H1 (cell line): ENCODE measurements around the gene SERPINH1. TPM values are rescaled to one million over a fixed set of nuclear protein-coding genes. Genes with fewer than 3 reads are reported as not detected.

Experiments
- CTBP2 ChIP-seq: IDR thresholded peaks from 2 replicates; pipeline ENCODE4 v1.7.0; 2011; ENCODE audit warnings: borderline replicate concordance, mild to moderate bottlenecking, moderate library complexity, mixed read lengths, low read length; ENCODE audit not compliant: insufficient read depth, insufficient read length
- FOSL1 ChIP-seq: IDR thresholded peaks from 2 replicates; pipeline ENCODE4 v1.6.1; 2011; ENCODE audit warnings: mild to moderate bottlenecking, low read depth, low read length, moderate library complexity; ENCODE audit not compliant: insufficient read depth
- NANOG ChIP-seq: IDR thresholded peaks from 2 replicates; pipeline ENCODE4 v1.6.1; 2011; ENCODE audit warnings: low read length, low read depth, mild to moderate bottlenecking, inconsistent platforms; ENCODE audit not compliant: insufficient read depth, poor library complexity, severe bottlenecking
- POLR2AphosphoS5 ChIP-seq: IDR thresholded peaks from 2 replicates; pipeline ENCODE4 v1.6.1; 2011; ENCODE audit warnings: low read depth, low read length
- RAD21 ChIP-seq, 2 experiments: IDR thresholded peaks in 1 of 2; conservative IDR thresholded peaks in 1 of 2; 2 replicates each; pipeline ENCODE4 v1.6.1; 2011; ENCODE audit warnings: low read depth in 2 of 2, low read length in 2 of 2, improper control_type of control experiment in 1 of 2, inconsistent platforms in 1 of 2, mild to moderate bottlenecking in 1 of 2, moderate library complexity in 1 of 2
- SRF ChIP-seq: IDR thresholded peaks from 2 replicates; pipeline ENCODE4 v1.6.1; 2011; ENCODE audit warnings: mild to moderate bottlenecking, low read depth, low read length, moderate library complexity
- TAF1 ChIP-seq: IDR thresholded peaks from 2 replicates; pipeline ENCODE4 v1.6.1; 2011; ENCODE audit warnings: mild to moderate bottlenecking, low read depth, low read length
- TBP ChIP-seq: IDR thresholded peaks from 2 replicates; pipeline ENCODE4 v1.6.1; 2011; ENCODE audit warnings: low read depth, low read length, improper control_type of control experiment
- ZNF274 ChIP-seq: IDR thresholded peaks from 2 replicates; pipeline ENCODE4 v1.7.0; 2012; ENCODE audit warnings: low read length, borderline replicate concordance; ENCODE audit errors: extremely low read depth
- polyA plus RNA-seq, 7 experiments: library from polyadenylated mRNA; depleted of rRNA in 3 of 7; stranded (reverse) in 5 of 7; unstranded in 2 of 7; fragments of >200 nt in 5 of 7; fragments of 200-250 nt in 2 of 7; gene quantifications; 1 replicate in 5 of 7; 2 replicates in 1 of 7; 4 replicates in 1 of 7; pipeline versions ENCODE4 v1.2.1 to v1.2.3, GENCODE V29; 2011 to 2013; ENCODE audit warnings: missing spikeins in 2 of 7, mixed read lengths in 2 of 7
- total RNA-seq: library from RNA; stranded (reverse); fragmentation: NEBNext Ultra II Directional; extraction: Animal tissue kit (Norgen Biotek cat#: 25700); gene quantifications from 2 replicates; pipeline ENCODE4 v1.2.1, GENCODE V29; 2021
- TF ChIP-seq, protein P1 (sequence below), 3 experiments: IDR thresholded peaks; 1 replicate in 2 of 3; 2 replicates in 1 of 3; pipeline versions ENCODE4 v1.5.1 to v1.6.1; 2011; ENCODE audit warnings: low read length in 3 of 3, mild to moderate bottlenecking in 3 of 3, inconsistent platforms in 2 of 3, low read depth in 1 of 3, moderate library complexity in 1 of 3; ENCODE audit not compliant: insufficient read depth in 1 of 3; ENCODE audit errors: control extremely low read depth in 1 of 3

Gene SERPINH1
- total and polyA plus RNA-seq, 2 of the 8 experiments (the other 6 are each of a cell fraction or from before 2014, with no cell fraction given): 420 to 621 TPM

DNA sequence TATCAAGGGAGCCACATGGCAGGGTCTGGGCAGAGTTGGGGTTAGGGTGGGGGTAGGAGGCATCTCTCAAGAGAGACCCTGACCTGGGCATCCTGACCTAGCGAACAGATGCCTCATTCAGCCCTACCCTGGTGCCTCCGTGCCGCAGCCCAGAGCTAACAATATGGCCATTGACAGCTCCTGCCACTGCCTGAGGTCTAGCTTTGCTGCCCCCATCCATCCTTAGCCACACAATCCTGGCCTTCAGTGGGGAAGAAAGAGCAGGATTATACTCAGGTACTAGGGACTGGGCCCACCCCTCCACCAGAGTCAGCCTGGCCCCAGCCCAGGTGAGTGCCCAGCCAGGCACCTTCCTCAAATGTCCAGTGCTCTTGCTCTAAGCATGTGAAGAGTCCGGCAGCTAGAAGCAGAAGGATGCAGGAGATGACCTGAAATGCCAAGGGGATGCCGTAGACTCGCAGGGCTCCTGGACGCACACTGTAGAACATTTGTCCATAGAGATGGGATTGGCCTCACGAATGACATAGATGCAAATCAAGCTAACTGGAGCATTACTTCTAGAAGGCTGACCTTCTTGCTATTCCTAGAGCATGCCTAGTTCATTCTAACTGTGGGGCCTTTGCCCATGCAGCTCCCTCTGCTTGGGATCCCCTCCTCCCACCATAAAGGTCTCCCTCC is 13.3 kb upstream of the SERPINH1 start (continued):
- TF ChIP-seq, protein P1, sequence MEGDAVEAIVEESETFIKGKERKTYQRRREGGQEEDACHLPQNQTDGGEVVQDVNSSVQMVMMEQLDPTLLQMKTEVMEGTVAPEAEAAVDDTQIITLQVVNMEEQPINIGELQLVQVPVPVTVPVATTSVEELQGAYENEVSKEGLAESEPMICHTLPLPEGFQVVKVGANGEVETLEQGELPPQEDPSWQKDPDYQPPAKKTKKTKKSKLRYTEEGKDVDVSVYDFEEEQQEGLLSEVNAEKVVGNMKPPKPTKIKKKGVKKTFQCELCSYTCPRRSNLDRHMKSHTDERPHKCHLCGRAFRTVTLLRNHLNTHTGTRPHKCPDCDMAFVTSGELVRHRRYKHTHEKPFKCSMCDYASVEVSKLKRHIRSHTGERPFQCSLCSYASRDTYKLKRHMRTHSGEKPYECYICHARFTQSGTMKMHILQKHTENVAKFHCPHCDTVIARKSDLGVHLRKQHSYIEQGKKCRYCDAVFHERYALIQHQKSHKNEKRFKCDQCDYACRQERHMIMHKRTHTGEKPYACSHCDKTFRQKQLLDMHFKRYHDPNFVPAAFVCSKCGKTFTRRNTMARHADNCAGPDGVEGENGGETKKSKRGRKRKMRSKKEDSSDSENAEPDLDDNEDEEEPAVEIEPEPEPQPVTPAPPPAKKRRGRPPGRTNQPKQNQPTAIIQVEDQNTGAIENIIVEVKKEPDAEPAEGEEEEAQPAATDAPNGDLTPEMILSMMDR (IDR thresholded peaks at IDR 0.05; ENCODE audit: control extremely low read depth in 1 of 3, insufficient read depth in 1 of 3, low read depth in 1 of 3, low read length in 3 of 3): no peak
- TF ChIP-seq TBP (no peak), ZNF274 (no peak), CTBP2 (no peak), SRF (no peak), RAD21 (IDR thresholded peaks at IDR 0.05 in 1 of 2, conservative IDR thresholded peaks at IDR 0.05 in 1 of 2; ENCODE audit: low read depth in 2 of 2, low read length in 2 of 2) (no peak), POLR2AphosphoS5 (no peak), NANOG (no peak), TAF1 (no peak), FOSL1 (no peak)
